WERI-Rb-1 (cell line): ENCODE data around the gene KCND3.

Experiments used
- DNase-seq: peaks from one replicate; pipeline ENCODE4 v3.0.0-alpha.2; 2020
- H3K27ac ChIP-seq: fragments of 250-450 bp; sonication (Bioruptor Pico); 2 replicates; pipeline ENCODE4 v1.5.1; 2020; ENCODE audit warnings: mild to moderate bottlenecking, moderate library complexity
- H3K27me3 ChIP-seq: fragments of 250-450 bp; sonication (Bioruptor Pico); 2 replicates; pipeline ENCODE4 v1.5.1; 2021; ENCODE audit warnings: mild to moderate bottlenecking, low read depth, moderate library complexity; ENCODE audit not compliant: insufficient read depth, severe bottlenecking
- H3K36me3 ChIP-seq: fragments of 250-450 bp; sonication (Bioruptor Pico); 2 replicates; pipeline ENCODE4 v1.5.1; 2020; ENCODE audit warnings: mild to moderate bottlenecking, moderate library complexity
- H3K4me3 ChIP-seq: 2 replicates; pipeline ENCODE4 v1.5.1; 2011; ENCODE audit warnings: low read depth, mild to moderate bottlenecking, control low read depth, low read length
- H3K9me3 ChIP-seq: fragments of 250-450 bp; sonication (Bioruptor Pico); 2 replicates; pipeline ENCODE4 v1.5.1; 2021; ENCODE audit warnings: mild to moderate bottlenecking, moderate library complexity; ENCODE audit not compliant: severe bottlenecking
- CTCF ChIP-seq: IDR thresholded peaks from 2 replicates; pipeline ENCODE4 v1.5.1; 2011; ENCODE audit warnings: low read depth, mild to moderate bottlenecking, control low read depth, inconsistent platforms, low read length

KCND3 gene

GRCh38 chr1:111776861-111777260 lies 212.6 kb downstream of the KCND3 start:
- Histone ChIP-seq H3K27ac (no peak overlapping the region), H3K9me3 (no peaks in the 10 kb centered on the region), H3K36me3 (no peaks in the 10 kb centered on the region), H3K4me3 (no peak overlapping the region), H3K27me3 (no peaks in the 10 kb centered on the region)
- no peak for DNase-seq
- no peak for TF ChIP-seq CTCF

- Histone ChIP-seq H3K9me3 (no peaks in the 10 kb centered on the region), H3K36me3 (no peaks in the 10 kb centered on the region), H3K4me3 (no peak overlapping the region), H3K27me3 (no peaks in the 10 kb centered on the region), H3K27ac (no peak overlapping the region)
- no peak for DNase-seq
- no peak for TF ChIP-seq CTCF
These were observed 213.1 kb downstream of the KCND3 start for GRCh38 chr1:111776391-111776790.

GRCh38 chr1:111775966-111776365 lies 213.5 kb downstream of the KCND3 start:
- Histone ChIP-seq H3K4me3 (no peak overlapping the region), H3K27me3 (no peaks in the 10 kb centered on the region), H3K9me3 (no peaks in the 10 kb centered on the region), H3K27ac (no peak overlapping the region), H3K36me3 (no peaks in the 10 kb centered on the region)
- TF ChIP-seq CTCF = no peak
- no peak for DNase-seq

GRCh38 chr1:111770916-111771315 lies 218.6 kb downstream of the KCND3 start:
- no peak for DNase-seq
- no peak overlapping the region for H3K27ac ChIP-seq
- no peaks in the 10 kb centered on the region for H3K9me3 ChIP-seq
- H3K4me3 ChIP-seq = no peak overlapping the region
- H3K36me3 ChIP-seq = peaks cover 25% of the 10 kb centered on the region
- H3K27me3 ChIP-seq = no peaks in the 10 kb centered on the region
- TF ChIP-seq CTCF = no peak

GRCh38 chr1:111769517-111770146 lies 219.8 kb downstream of the KCND3 start:
- Histone ChIP-seq H3K9me3 (no peaks in the 10 kb centered on the region), H3K27ac (no peak overlapping the region), H3K4me3 (no peak overlapping the region), H3K27me3 (no peaks in the 10 kb centered on the region), H3K36me3 (peaks cover 36% of the 10 kb centered on the region)
- TF ChIP-seq CTCF = peak; percentile 57
- DNase-seq = peak; percentile 21

- Histone ChIP-seq H3K27ac (no peak overlapping the region), H3K36me3 (peaks cover 43% of the 10 kb centered on the region)
- no peak for TF ChIP-seq CTCF
These were observed 220.8 kb downstream of the KCND3 start for GRCh38 chr1:111768625-111769024.

More at GRCh38 chr1:111768625-111769024, 220.8 kb downstream of the KCND3 start:
- no peaks in the 10 kb centered on the region for H3K9me3 ChIP-seq
- no peak overlapping the region for H3K4me3 ChIP-seq
- H3K27me3 ChIP-seq = no peaks in the 10 kb centered on the region
- no peak for DNase-seq
